DOHH2 (cell line): ENCODE measurements around the gene MEIS2.

Source experiments
- H3F3A ChIP-seq: fragments of 200-600 bp; sonication (generic), shearing (Covaris generic); 2 replicates; pipeline ENCODE4 v1.6.0; 2016; ENCODE audit warnings: antibody characterized with exemption, mild to moderate bottlenecking; ENCODE audit not compliant: control insufficient read depth, insufficient read depth
- H3K27ac ChIP-seq: fragments of 200-600 bp; sonication (generic); 2 replicates; pipeline ENCODE4 v1.5.1; 2014; ENCODE audit warnings: low read depth, mild to moderate bottlenecking, low read length, moderate library complexity
- H3K27me3 ChIP-seq: fragments of 200-600 bp; sonication (generic); 2 replicates; pipeline ENCODE4 v1.6.1; 2014; ENCODE audit warnings: mild to moderate bottlenecking, low read length, mixed read lengths; ENCODE audit not compliant: control insufficient read depth
- H3K36me3 ChIP-seq: fragments of 200-600 bp; sonication (generic); 2 replicates; pipeline ENCODE4 v1.6.1; 2014; ENCODE audit warnings: mild to moderate bottlenecking, low read length, moderate library complexity, mixed read lengths; ENCODE audit not compliant: control insufficient read depth
- H3K4me1 ChIP-seq: fragments of 200-600 bp; sonication (generic); 2 replicates; pipeline ENCODE4 v1.6.1; 2014; ENCODE audit warnings: mild to moderate bottlenecking, low read length, mixed read lengths; ENCODE audit not compliant: control insufficient read depth
- H3K4me2 ChIP-seq: fragments of 200-600 bp; sonication (generic); 2 replicates; pipeline ENCODE4 v1.6.0; 2014; ENCODE audit warnings: mild to moderate bottlenecking, low read length, moderate library complexity
- H3K4me3 ChIP-seq: fragments of 200-600 bp; sonication (generic); 2 replicates; pipeline ENCODE4 v1.5.1; 2014; ENCODE audit warnings: mild to moderate bottlenecking, low read length, mixed read lengths
- H3K79me2 ChIP-seq: fragments of 200-600 bp; sonication (generic); 2 replicates; pipeline ENCODE4 v1.6.1; 2014; ENCODE audit warnings: mild to moderate bottlenecking, low read length, mixed read lengths; ENCODE audit not compliant: control insufficient read depth
- H3K9me2 ChIP-seq: fragments of 200-600 bp; sonication (generic); replicated peaks from 2 replicates; pipeline ENCODE4 v1.6.1; 2014; ENCODE audit warnings: mild to moderate bottlenecking, low read length, mixed read lengths; ENCODE audit not compliant: control insufficient read depth
- H3K9me3 ChIP-seq: fragments of 200-600 bp; sonication (generic); 2 replicates; pipeline ENCODE4 v1.6.1; 2014; ENCODE audit warnings: antibody characterized with exemption, low read length, mixed read lengths; ENCODE audit not compliant: control insufficient read depth, insufficient read depth
- H4K20me1 ChIP-seq: fragments of 200-600 bp; sonication (generic); 2 replicates; pipeline ENCODE4 v1.6.0; 2014; ENCODE audit warnings: low read depth, mild to moderate bottlenecking, antibody characterized with exemption, low read length, moderate library complexity; ENCODE audit not compliant: control insufficient read depth, insufficient read depth
- EZH2phosphoT487 ChIP-seq: fragments of 200-600 bp; sonication (generic); IDR thresholded peaks from 2 replicates; pipeline ENCODE4 v1.6.1; 2017; ENCODE audit warnings: borderline replicate concordance, mild to moderate bottlenecking, antibody characterized with exemption, low read length, moderate library complexity, mixed read lengths
- TF ChIP-seq, protein P1 (sequence below): fragments of 200-600 bp; sonication (generic); IDR thresholded peaks from one replicate; pipeline ENCODE4 v1.5.1; 2014; ENCODE audit warnings: antibody characterized with exemption, mild to moderate bottlenecking, low read depth, low read length; ENCODE audit not compliant: poor library complexity, severe bottlenecking

Gene MEIS2

DNA sequence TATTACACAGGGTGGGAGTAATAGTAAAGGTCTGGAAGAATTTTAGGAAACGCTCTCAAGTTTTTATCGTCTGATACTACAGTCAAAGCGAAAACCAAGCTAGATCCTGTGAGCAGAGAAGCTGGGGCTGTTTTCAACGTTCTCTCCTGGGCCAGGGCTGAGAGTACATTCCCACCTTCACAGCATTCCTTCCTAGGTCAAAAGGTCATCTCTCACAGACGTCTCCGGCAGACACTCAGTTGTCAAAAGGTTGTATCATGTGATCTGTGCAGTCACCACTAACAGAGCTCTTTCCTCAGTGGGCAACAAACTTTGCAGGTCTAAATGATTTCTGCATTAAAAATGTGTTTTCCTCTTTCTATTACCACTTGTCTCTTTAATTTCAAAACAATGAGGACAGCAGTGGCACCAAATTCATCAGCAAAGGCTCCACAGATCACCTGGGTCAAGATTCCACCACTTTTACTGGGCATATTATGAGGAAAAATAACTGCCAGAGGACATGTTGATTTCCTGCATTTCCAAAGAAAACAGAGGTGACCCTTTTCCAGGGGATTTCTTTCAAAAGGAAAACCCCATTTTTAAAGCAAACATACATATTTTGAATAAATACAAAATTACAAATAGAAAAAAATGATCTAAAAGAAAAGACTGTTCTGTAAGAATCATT lies 41.9 kb downstream of the MEIS2 start:
- Histone ChIP-seq H3K27me3 (no peaks in the 10 kb centered on the region), H4K20me1 (no peaks in the 10 kb centered on the region), H3K4me2 (no peak overlapping the region), H3K9me2 (no peaks in the 10 kb centered on the region), H3K27ac (no peak overlapping the region), H3K36me3 (peaks cover 45% of the 10 kb centered on the region), H3F3A (no peaks in the 10 kb centered on the region), H3K4me3 (no peak overlapping the region), H3K79me2 (no peaks in the 10 kb centered on the region), H3K9me3 (no peaks in the 10 kb centered on the region), H3K4me1 (no peaks in the 10 kb centered on the region)
- TF ChIP-seq, protein P1, sequence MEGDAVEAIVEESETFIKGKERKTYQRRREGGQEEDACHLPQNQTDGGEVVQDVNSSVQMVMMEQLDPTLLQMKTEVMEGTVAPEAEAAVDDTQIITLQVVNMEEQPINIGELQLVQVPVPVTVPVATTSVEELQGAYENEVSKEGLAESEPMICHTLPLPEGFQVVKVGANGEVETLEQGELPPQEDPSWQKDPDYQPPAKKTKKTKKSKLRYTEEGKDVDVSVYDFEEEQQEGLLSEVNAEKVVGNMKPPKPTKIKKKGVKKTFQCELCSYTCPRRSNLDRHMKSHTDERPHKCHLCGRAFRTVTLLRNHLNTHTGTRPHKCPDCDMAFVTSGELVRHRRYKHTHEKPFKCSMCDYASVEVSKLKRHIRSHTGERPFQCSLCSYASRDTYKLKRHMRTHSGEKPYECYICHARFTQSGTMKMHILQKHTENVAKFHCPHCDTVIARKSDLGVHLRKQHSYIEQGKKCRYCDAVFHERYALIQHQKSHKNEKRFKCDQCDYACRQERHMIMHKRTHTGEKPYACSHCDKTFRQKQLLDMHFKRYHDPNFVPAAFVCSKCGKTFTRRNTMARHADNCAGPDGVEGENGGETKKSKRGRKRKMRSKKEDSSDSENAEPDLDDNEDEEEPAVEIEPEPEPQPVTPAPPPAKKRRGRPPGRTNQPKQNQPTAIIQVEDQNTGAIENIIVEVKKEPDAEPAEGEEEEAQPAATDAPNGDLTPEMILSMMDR = no peak
- TF ChIP-seq EZH2phosphoT487 = no peak

DNA sequence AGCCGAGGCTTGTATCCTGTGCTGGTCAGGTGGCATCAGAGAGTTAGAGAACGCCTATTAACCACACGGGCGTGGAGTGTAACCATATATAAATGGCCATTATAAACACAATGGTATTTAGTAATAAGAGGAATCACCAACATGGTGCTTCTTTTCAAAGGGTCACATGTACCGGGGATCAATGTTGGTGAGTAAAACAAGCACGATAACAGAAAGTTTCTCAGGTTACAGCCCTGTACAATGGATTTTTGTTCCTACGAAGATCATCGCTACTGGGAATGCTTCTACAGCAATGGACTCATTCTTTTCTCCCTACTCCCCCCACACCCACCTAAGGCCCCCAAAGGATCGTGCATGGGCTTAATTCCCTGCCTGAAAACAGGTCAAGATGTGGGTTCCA lies 42.5 kb downstream of the MEIS2 start:
- Histone ChIP-seq H3K9me3 (no peaks in the 10 kb centered on the region), H3K9me2 (no peaks in the 10 kb centered on the region), H3K36me3 (peaks cover 41% of the 10 kb centered on the region), H3K27ac (no peak overlapping the region), H3K79me2 (no peaks in the 10 kb centered on the region), H3K4me2 (no peak overlapping the region), H4K20me1 (no peaks in the 10 kb centered on the region), H3F3A (no peaks in the 10 kb centered on the region), H3K4me1 (no peaks in the 10 kb centered on the region), H3K4me3 (no peak overlapping the region), H3K27me3 (no peaks in the 10 kb centered on the region)
- TF ChIP-seq EZH2phosphoT487 = no peak
- TF ChIP-seq, protein P1 = no peak

- Histone ChIP-seq H3K4me1 (no peaks in the 10 kb centered on the region), H3K27me3 (no peaks in the 10 kb centered on the region), H3K9me3 (no peaks in the 10 kb centered on the region), H3K9me2 (no peaks in the 10 kb centered on the region), H3K36me3 (peaks cover 41% of the 10 kb centered on the region), H3K4me2 (no peak overlapping the region), H3K4me3 (no peak overlapping the region), H3K79me2 (no peaks in the 10 kb centered on the region), H3F3A (no peaks in the 10 kb centered on the region), H3K27ac (no peak overlapping the region), H4K20me1 (no peaks in the 10 kb centered on the region)
- TF ChIP-seq EZH2phosphoT487 = no peak
- TF ChIP-seq, protein P1 = no peak
Measured at GRCh38 chr15:37057256-37057655, 43.1 kb downstream of the MEIS2 start.
